ENCODE measurements around the gene SKI.

DNA sequence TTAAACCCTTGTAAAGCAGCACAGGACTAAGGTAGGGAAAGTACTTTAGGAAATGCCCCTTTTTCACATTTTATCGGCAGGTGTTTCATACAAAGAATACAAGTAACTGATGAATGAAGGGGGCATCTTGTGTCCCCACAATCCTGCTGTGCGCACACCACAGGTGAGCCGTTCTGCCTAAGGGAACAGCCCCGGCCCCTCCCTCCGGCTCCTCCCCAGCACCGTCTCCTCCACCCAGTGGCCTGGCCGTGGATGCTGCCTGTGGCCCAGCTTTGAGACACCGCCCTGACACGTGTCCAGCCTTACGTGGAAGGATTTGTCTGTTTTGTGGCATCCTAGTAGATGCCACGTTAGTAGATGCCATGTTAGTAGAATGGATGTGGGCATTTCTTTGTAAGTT lies 46.4 kb upstream of the SKI start:
- TF ChIP-seq, protein P1, sequence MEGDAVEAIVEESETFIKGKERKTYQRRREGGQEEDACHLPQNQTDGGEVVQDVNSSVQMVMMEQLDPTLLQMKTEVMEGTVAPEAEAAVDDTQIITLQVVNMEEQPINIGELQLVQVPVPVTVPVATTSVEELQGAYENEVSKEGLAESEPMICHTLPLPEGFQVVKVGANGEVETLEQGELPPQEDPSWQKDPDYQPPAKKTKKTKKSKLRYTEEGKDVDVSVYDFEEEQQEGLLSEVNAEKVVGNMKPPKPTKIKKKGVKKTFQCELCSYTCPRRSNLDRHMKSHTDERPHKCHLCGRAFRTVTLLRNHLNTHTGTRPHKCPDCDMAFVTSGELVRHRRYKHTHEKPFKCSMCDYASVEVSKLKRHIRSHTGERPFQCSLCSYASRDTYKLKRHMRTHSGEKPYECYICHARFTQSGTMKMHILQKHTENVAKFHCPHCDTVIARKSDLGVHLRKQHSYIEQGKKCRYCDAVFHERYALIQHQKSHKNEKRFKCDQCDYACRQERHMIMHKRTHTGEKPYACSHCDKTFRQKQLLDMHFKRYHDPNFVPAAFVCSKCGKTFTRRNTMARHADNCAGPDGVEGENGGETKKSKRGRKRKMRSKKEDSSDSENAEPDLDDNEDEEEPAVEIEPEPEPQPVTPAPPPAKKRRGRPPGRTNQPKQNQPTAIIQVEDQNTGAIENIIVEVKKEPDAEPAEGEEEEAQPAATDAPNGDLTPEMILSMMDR (IDR thresholded peaks at IDR 0.05) = no peak
- TF ChIP-seq EZH2 (IDR thresholded peaks at IDR 0.05; ENCODE audit: borderline replicate concordance, insufficient read depth, low read depth, low read length, poor library complexity, severe bottlenecking) = no peak

Data from B cell (primary cell).